Right lobe of liver (tissue), 4 donors: ENCODE data around the gene NCS1.

Experiments used
- POLR2A ChIP-seq: fragments of 450-650 bp; IDR thresholded peaks from one replicate; pipeline ENCODE4 v1.6.1; 2017; ENCODE audit warnings: antibody characterized with exemption, mild to moderate bottlenecking
- TF ChIP-seq, protein P1 (sequence below), 4 donors: fragments of 200-600 bp in 3 of 4; fragments of 450-650 bp in 1 of 4; IDR thresholded peaks; one replicate each; pipeline versions ENCODE4 v1.5.1 to v1.8.0; 2016 to 2022; ENCODE audit warnings: antibody characterized with exemption in 4 of 4, mild to moderate bottlenecking in 2 of 4
- donor health status: DM: no; HTN: no; CAD: no.
- donor health status: DM: no; HTN: no; CAD: no.
- donor health status: DM: no; HTN: yes; CAD: no.

GRCh38 chr9:130215341-130216119 is 43.3 kb downstream of the NCS1 start:
- TF ChIP-seq, protein P1, sequence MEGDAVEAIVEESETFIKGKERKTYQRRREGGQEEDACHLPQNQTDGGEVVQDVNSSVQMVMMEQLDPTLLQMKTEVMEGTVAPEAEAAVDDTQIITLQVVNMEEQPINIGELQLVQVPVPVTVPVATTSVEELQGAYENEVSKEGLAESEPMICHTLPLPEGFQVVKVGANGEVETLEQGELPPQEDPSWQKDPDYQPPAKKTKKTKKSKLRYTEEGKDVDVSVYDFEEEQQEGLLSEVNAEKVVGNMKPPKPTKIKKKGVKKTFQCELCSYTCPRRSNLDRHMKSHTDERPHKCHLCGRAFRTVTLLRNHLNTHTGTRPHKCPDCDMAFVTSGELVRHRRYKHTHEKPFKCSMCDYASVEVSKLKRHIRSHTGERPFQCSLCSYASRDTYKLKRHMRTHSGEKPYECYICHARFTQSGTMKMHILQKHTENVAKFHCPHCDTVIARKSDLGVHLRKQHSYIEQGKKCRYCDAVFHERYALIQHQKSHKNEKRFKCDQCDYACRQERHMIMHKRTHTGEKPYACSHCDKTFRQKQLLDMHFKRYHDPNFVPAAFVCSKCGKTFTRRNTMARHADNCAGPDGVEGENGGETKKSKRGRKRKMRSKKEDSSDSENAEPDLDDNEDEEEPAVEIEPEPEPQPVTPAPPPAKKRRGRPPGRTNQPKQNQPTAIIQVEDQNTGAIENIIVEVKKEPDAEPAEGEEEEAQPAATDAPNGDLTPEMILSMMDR (IDR thresholded peaks at IDR 0.05), result no peak
- TF ChIP-seq POLR2A, result no peak
